ENCODE results near the gene SLAMF1.
A peak's percentile ranks its signal among the peaks of the same experiment; 100 is the strongest.
"Not testable (repeated sequence)": the region's sequence is repeated elsewhere in the genome, so short reads cannot be mapped to it uniquely, and the experiment has no call there.

The SLAMF1 gene, protein sequence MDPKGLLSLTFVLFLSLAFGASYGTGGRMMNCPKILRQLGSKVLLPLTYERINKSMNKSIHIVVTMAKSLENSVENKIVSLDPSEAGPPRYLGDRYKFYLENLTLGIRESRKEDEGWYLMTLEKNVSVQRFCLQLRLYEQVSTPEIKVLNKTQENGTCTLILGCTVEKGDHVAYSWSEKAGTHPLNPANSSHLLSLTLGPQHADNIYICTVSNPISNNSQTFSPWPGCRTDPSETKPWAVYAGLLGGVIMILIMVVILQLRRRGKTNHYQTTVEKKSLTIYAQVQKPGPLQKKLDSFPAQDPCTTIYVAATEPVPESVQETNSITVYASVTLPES

DNA sequence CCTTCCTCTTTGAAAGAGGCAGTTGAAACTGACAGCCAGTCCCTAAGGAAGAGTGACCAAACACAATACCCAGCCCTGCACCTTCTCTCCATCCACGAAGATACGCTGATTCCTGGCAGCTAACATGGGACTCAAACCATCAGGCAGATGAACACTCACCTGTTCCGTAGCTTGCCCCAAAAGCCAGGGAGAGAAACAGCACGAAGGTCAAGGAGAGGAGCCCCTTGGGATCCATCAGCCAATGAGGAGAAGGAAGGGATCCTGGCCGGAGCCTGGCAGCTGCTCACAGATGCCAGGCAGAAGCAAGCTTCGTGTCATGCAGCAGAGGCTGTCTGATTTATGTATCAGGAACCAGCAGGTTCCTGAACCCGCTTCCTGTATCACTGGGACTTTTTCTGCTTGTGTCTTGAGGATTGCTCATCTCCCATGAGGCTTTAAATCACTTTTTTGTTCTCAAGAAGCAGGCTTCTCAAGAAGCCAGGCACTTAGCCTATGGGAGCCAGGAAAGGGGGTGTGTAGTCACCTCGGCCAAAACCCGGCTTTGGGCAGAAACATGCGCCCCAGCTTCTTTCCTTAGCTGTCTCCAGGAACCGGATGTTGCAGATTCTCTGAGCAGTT is at the start of gene SLAMF1:
TSS of gene SLAMF1 (minus strand) at position 334 of the 618 bp plus-strand sequence. CDS start at position 235, 99 bp downstream.
- peak; percentile 22 to 95 for DNase-seq

DNA sequence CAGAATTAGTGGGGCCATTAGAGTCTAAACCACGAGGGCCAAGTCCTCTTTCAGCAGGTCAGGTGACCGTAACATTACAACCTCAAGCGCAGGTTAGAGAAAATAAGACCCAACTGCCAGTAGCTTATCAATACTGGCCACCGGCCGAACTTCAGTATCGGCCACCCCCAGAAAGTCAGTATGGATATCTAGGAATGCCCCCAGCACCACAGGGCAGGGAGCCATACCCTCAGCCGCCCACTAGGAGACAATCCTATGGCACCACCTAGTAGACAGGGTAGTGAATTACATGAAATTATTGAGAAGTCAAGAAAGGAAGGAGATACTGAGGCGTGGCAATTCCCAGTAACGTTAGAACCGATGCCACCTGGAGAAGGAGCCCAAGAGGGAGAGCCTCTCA is 45.5 kb upstream of the SLAMF1 start:
- not testable (repeated sequence) for DNase-seq

DNA sequence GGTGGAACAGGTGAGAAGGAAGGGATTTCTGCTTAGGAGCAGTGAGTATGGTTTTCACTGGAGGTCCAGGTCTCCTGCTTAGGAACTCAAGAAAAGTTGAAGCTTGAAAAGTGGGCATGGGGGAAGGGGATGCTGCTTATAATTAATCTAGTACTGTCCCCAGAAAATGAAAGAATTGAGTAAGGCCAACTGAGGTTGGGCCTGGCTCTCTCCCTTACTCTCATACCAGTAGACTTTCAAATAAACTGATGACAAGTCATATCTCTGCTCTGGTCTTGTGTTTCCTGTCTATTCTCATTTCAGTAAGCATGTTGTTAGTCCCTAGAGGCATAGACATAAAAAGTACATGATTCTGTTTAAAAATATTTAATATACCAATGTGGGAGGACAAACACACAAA is 38.4 kb upstream of the SLAMF1 start:
- DNase-seq = no peak

DNA sequence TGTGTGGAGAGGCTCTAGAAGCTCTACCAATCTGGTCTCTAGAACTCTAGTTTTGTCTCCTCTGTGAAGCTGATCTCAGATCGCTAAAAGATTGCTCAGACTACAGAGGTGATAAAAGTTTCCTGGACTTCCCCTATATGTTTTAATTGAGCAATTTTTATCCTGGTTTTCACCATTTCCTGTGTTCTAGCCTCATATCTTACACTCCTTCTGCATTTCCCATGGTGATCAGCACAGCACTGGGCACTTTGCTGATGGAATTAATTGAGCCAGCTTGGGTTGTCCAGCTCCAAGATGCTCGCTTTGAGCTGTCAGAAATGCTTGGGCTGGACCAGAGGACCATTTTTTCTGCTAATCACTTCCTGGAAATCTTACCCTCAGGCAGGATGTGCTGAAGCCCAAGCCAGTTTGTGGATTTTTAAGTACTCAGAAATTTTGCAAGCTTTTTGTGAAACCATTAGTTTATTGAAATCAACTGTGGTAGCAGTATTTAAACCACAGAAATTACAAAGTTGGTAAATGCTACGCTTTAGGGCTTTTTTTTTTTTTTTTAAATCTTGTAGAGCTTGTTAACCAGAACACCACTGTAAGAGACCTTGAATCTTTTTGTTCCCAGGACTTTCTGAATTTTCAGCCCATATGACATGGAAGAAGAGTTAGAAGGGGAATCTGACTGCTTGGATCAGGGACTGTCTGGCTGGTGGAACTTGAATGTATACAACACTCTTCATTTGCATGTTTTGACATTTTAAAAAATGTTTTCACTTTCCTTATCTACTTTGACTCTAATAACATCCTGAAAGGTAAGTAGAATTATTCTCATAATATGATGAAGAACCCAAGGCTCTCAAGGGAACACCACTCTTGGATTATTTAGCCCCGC is 36.4 kb upstream of the SLAMF1 start:
- peak in 1 of 2 donors; percentile 25 for DNase-seq

DNA sequence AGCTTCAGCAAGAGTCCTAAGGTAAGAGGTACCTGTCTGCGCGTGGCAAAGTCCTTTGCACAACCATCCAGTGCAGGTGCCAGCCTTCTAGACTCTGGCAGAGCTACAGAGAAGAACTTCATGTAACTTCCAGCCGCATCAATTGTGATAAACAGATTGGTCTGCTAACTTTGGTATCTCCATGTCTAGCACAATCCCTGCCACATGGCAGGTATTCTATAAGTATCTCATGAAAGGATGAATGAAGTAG is 35.0 kb upstream of the SLAMF1 start:
- DNase-seq = no peak

DNA sequence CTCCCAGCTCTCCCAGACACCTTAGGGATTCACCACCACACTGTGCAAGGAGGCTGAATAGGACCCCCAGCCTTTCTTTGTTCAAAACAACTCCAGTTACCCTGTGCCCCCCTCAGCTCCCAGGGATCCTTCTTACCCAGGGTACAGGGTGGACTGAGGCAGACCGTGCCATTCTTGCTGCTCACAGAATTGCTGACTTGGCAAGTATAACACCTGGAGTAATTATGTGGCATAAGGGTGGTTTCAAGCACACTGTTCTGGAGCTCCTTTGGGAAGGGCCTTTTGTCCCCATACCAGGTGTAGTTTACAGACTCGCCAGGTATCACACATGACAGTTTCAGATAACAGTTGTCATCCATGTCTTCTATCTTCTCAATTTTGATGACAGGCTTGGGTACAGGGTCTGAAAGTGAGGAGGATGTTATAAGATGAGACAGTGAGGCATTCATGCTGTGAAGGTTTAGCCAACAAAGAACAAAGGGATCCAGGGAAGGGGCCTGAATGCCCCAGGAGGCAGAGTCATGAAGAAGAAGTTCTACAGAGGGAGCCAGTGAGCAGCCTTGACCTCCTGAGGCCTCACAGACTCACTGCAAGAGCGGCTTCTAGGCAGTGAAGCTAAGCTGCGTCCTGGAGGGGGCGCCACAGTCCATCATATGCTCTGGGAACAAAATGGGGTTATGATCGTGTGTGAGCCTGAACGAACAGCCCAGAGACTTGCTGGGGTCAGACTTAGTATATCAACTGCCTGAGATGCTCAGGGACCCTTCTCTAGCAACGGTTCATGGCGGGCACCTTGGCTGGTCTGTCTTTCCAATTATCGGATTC is 34.4 kb upstream of the SLAMF1 start:
- peak; percentile 44 to 82 for DNase-seq

DNA sequence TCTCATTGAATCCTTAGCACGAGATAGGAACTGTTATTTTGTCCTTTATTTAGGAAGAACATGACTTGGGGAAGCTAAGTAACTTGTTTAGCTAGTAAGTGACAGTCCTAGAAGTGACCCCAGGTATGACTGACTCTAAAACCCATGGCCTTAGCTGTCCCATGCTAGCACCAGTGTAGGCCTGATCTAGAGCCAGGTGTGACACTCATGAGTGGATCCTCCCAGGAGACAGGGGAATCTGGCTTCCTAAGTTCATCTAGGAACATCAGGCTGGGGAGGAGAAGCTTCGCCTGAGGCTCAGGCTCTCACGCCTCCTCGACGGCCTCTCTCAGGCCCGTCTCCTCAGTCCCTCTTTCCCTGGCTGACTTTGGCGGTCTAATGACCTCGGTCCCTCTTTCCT is 33.6 kb upstream of the SLAMF1 start:
- DNase-seq = no peak

DNA sequence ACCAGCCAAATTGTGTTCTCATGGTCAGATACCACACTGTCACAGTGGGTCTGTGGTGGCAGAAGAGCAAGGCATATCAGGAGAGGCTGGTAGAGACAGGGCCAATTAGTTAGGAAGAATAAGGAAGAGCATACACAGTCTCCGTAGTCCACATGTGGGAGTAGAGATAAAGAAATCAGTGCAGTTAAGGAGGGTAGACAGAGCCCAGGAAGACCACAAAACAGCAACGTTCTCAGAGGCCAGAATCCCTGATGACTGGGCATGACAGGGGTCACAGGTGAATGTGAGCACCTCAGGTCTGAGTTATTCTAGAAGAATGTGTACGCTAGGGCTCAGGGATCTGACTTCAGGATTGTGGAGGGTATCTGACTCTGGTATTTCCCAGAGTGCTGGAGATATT is 33.0 kb upstream of the SLAMF1 start:
- DNase-seq = no peak

DNA sequence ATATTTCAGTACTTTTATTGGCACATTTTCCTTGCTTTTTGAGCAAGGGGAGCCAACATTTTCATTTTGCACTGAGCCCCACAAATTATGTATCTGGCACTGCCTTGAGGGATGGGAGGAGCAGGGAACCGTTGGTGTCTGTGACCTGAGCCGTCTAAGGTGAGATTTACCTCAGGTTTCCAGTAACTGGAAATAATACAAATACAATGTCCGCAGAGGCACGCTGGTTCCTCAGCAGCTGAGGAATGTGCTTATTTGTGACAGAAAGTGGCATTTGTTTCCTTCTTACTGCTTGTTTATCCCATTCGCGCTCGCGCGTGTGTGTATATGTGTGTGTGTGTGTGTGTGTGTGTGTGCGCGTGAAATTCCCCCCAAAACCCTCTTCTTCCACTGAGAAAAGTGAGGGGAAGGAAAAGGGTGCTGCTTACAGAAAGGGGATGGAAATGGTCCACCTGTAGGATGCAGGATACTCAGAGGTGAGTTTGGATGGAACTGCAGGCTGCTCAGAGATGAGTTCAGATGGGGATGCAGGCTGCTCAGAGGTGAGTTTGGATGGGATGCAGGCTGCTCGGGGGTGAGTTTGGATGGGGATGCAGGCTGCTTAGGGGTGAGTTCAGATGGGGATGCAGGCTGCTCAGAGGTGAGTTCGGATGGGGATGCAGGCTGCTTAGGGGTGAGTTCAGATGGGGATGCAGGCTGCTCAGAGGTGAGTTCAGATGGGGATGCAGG is 30.2 kb upstream of the SLAMF1 start:
- DNase-seq = no peak

DNA sequence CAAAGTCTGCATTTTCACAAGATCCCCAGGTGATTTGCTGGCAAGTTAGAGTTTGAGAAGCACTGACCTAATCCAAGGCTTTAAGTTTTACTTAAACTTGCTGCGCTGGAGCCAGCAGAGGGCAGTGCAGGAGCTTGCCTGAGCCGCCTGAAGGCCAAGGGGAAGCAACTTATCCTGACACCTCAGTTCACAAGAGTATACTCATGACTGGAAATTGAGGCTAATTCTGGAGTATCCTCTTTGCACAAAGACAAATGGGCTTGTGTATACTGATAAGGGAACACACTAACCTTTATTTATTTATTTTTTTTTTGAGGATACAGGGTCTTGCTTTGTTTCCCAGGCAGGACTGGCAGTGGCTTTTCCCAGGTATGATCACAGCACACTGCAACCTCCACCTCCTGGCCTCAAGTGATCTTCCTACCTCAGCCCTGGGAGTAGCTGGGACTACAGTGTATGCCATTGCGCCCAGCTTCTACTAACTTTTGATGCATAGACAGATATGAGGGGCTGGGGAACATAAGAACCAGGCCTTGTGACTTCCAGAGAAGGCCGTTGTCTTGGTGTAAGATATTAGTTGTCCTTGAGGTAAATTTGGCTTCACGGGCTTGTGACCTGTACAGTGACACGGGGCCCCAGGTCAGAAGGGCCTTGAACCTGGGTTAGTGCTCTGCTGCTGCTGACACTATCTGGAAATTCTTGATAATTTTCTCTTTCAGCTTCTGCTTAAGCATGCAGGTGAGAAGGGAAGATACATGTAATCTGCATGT is 29.0 kb upstream of the SLAMF1 start:
- peak; percentile 14 to 70 for DNase-seq

DNA sequence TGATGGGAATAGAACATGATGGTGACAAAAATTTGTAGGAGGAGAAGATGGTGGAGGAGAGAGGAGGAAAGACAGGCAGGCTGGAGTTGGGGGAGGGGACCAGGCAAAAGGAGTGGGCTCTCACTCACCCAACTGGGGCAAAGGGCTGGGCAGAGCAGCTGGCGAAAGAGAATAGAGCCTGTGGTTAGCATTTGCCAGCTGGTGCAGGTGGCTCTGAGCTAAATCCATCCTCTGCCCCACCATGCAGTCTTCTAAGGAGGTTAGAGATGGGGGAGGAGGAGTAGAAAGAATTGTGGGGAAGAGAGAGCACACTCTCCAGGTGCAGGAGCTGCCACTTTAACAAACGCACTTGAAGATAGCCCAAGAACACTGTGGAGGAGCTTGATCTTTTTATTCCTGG is 27.6 kb upstream of the SLAMF1 start:
- no peak for DNase-seq

DNA sequence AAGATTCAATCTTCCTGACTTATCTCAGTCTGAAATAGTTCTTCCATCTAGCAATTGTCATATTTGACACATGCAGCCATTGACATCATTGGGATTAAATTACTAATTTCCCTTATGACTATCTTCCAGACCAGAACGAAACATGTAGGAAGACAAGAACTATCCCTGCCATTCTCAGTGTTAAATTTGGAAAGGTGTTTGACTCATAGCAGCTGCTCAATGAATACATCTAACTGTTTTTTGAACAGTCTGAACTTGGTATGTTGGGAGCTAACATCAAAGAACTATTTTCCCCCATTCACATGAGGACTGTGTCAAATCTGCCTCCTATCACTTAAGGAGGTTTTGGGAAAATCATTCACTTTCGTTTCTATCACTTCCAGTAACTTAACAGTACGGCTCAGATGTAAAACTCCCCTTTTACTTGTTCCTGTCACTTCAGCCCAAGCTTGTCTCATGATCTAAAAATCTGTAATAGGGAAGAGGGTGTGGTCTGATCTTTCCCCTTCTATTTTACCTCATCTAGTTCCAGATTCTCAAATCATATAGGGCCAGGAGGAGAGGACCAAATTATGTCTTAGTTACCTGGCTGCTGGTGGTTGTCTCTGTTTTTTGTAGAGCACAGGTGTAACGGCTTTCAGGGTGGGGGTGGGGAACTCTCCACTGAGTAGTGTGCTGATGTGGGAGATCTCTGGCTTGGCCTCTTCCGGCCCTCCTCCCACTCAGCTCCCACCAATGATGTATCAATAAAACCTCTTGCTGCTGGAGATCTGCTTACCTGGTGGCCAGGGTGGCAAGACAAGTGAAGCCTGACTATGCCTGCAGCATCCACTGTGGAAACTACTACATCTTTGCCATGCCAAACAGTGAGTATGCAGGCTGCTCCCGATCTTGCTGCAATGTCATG is 26.2 kb upstream of the SLAMF1 start:
- DNase-seq = peak in 1 of 2 donors; percentile 52

DNA sequence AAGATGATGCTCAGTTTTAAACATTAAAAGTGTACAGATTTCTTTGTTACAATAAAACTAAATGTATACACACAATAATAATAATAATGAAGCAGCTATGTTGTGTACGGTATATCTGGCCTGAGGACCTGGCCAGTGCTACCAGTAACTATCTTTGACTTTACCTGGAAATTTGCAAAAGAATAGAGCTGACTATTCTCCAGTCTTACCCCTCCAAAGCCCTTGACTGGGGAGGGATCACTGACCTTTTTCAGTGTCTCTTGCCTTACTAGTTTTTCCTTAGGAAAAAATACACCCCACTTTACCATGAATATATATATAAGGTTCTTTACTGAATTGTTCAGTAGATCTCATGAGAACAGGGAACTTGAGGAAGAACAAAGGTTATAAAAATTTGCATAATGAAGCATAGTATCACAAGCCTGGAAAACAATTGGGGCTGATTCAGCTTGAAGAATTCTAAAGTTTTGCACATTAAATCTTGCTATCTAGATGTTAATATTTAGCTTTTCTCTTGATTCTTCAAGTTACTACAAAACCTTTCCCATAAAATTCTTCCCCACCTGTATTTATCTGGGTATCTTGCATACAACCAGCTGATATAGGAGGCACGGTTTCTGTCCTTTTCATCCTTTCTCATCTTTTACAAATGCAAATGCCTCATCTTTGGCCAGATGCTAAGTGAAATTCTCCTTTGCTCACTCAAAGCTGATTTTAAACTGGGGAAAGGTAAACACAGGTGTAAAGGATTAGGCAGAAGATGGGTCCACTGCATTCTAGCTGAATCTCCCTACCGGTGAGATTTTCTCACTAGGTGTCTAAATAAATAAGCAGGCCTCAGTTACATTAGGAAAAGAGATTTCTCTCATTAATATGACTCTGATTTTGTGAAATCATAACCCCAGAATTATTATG is 25.0 kb upstream of the SLAMF1 start:
- no peak for DNase-seq

DNA sequence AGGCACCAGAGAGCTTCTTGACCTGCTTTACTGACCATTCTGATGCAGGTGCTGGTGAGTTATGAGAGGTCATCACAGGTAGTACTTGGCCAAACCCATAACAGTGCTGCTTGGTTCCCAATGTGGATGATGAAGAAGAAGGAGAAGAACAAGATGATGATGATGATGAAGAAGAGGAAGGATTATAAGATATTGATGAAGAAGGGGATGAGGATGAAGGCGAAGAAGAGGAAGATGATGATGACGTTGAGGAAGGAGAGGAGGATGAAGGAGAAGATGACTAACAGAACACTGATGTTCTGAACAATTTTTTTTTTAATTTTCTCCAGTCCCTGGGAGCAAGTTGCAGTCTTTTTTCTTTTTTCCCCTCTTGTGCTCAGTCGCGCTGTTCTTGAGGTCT is 23.9 kb upstream of the SLAMF1 start:
- no peak for DNase-seq

DNA sequence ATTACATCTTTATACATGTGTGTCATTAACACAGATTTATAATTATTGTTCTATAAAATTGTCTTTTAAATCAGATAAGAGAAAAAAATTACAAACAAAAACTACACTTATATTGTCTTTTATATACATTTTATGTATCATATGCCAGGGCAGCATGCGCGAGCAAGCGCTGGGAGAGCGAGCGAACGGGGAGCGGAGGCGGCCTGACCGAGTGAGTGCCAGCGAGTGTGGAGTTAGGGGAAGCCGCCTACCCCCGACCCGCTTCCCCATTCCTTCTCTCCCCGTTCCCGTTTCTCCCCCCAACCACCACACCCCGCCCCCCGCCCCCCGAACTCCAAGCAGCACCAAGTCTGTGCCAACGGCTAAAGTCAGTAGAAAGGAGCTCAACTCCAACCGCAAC is 23.0 kb upstream of the SLAMF1 start:
- no peak for DNase-seq

DNA sequence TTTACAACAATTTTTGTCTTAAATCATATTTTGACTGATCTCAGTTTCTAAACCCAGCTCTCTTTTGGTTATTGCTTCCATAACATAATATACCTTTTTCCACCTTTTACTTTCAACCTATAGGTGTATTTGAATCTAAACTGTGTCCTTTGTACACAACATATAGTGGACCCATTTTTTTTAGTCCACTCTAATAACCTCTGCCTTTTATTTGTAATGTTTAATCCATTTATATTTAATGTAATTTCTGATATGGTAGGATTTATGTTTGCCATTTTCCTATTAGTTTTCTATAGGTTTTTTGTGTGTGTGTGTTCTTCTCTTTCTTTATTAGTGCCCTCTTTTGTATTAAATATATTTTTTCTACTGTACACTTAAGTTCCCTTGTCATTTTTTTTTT is 22.4 kb upstream of the SLAMF1 start:
- no peak for DNase-seq

DNA sequence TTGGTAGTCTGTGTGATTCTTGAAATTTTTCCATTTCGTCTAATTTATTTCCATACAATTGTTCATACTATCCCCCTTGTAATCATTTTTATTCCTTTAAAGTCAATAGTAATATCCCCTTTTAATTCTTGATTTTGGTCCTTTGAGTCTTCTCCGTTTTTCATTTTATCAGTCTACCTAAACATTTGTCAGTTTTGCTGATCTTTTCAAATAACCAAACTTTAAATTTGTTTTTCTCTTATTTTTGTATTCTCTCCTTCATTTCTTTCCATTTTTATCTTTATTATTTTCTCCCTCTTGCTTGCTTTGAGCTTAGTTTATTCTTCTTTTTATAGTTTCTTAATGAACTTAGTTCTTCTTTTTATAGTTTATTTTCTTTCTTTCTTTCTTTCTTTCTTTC is 21.1 kb upstream of the SLAMF1 start:
- no peak for DNase-seq

DNA sequence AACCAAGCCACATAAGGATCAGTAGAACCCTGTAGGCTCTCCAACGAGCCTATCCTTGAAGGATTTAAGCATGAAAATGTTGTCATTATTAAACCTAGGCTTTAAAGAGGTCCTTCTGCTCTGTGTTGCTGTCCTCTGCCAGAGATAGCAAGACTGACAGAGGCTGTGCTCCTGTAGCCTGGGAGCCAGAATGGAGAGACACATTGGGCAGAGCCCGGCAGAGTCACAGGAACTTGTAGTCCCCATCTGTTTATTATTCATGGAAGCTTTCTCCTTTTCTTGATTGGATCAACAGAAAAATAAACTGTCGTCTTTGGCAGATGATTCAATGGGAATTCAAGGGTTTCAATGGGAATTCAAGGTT is 19.2 kb upstream of the SLAMF1 start:
- no peak for DNase-seq

DNA sequence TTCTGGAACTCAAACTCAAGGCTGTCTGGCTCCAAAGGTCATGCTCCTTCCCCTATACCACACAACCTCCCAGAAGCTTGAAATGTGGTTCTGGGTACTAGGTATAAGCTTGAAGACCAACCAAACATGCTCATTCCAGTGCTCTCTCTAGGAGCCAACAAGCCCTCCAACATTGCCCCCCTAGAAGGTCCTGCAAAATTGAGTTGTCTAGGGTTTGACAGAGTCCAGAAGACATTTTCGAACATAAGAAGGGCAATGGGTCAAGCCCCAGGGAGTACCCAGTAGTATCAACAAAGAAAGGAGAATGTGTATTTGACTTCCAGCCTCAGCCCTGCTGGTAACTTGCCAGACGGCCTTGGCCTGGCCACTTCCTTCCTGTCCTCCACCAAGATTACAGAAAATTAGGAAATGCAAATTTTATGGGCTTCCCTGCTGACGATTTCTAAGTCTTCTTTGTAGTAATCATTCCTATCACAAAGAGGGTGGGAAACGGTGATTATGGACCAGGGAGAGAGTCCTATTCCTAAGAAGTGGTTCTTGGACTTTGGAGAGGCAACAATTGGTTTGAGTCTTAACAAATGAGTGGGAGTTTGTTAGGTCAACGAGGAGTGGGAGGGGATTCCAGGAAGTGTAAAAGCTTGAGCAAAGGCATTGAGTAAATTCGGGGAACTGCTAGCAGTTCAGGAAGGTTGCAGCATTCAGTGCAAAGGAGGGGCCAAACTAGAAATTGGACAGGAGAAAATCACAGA is 18.7 kb upstream of the SLAMF1 start:
- peak in 1 of 2 donors; percentile 40 for DNase-seq
